CD4-positive, alpha-beta T cell treated with Interleukin-6 for 4 hours (primary cell): ENCODE measurements around the gene GEMIN7.

Source experiments
- DNase-seq: peaks from one replicate; pipeline ENCODE4 v3.0.0-alpha.2; 2020; ENCODE audit warnings: mixed read lengths

GEMIN7 gene

GRCh38 chr19:45079063-45079910 is at the start of gene GEMIN7:
Gene GEMIN7, plus strand, starts transcription at chr19:45079260. Its CDS starts 10,855 bp downstream, at chr19:45090115.
- DNase-seq: peak; percentile 78

- no peak for DNase-seq
Measured at GRCh38 chr19:45030825-45031224, 48.2 kb upstream of the GEMIN7 start.

GRCh38 chr19:45032421-45032820 is 46.6 kb upstream of the GEMIN7 start:
- no peak for DNase-seq

GRCh38 chr19:45035755-45036154 is 43.3 kb upstream of the GEMIN7 start:
- no peak for DNase-seq

GRCh38 chr19:45037393-45038169 is 41.5 kb upstream of the GEMIN7 start:
- no peak for DNase-seq

GRCh38 chr19:45038931-45039893 is 39.8 kb upstream of the GEMIN7 start, which contains the start of gene CLASRP:
Gene CLASRP, plus strand, starts transcription at chr19:45039045. Its CDS starts 1,168 bp downstream, at chr19:45040213.
- peak; percentile 89 for DNase-seq

GRCh38 chr19:45040059-45040771 is 38.8 kb upstream of the GEMIN7 start:
- DNase-seq: no peak

- DNase-seq: no peak
Measured at GRCh38 chr19:45041125-45041524, 37.9 kb upstream of the GEMIN7 start.

GRCh38 chr19:45045671-45046353 is 33.2 kb upstream of the GEMIN7 start:
- DNase-seq: no peak

- no peak for DNase-seq
Measured at GRCh38 chr19:45046355-45046754, 32.7 kb upstream of the GEMIN7 start.

GRCh38 chr19:45047188-45047797 is 31.8 kb upstream of the GEMIN7 start:
- no peak for DNase-seq

GRCh38 chr19:45049073-45049736 is 29.9 kb upstream of the GEMIN7 start:
- no peak for DNase-seq

- no peak for DNase-seq
Measured at GRCh38 chr19:45050036-45050435, 29.0 kb upstream of the GEMIN7 start.

GRCh38 chr19:45051929-45052579 is 27.0 kb upstream of the GEMIN7 start:
- DNase-seq: no peak

GRCh38 chr19:45056831-45057230 is 22.2 kb upstream of the GEMIN7 start:
- DNase-seq: no peak

GRCh38 chr19:45057444-45057843 is 21.6 kb upstream of the GEMIN7 start:
- DNase-seq: no peak

GRCh38 chr19:45058622-45059159 is 20.4 kb upstream of the GEMIN7 start:
- DNase-seq: no peak

GRCh38 chr19:45059258-45059965 is 19.6 kb upstream of the GEMIN7 start:
- peak; percentile 84 for DNase-seq

- DNase-seq: no peak
Measured at GRCh38 chr19:45061965-45062364, 17.1 kb upstream of the GEMIN7 start.
